ENCODE data around the gene FGD3. TPM values are rescaled to one million over a fixed set of nuclear protein-coding genes. Genes with fewer than 3 reads are reported as not detected.

Gene FGD3
- total RNA-seq, 1 experiment from 2014 or later = 9.0 TPM

DNA sequence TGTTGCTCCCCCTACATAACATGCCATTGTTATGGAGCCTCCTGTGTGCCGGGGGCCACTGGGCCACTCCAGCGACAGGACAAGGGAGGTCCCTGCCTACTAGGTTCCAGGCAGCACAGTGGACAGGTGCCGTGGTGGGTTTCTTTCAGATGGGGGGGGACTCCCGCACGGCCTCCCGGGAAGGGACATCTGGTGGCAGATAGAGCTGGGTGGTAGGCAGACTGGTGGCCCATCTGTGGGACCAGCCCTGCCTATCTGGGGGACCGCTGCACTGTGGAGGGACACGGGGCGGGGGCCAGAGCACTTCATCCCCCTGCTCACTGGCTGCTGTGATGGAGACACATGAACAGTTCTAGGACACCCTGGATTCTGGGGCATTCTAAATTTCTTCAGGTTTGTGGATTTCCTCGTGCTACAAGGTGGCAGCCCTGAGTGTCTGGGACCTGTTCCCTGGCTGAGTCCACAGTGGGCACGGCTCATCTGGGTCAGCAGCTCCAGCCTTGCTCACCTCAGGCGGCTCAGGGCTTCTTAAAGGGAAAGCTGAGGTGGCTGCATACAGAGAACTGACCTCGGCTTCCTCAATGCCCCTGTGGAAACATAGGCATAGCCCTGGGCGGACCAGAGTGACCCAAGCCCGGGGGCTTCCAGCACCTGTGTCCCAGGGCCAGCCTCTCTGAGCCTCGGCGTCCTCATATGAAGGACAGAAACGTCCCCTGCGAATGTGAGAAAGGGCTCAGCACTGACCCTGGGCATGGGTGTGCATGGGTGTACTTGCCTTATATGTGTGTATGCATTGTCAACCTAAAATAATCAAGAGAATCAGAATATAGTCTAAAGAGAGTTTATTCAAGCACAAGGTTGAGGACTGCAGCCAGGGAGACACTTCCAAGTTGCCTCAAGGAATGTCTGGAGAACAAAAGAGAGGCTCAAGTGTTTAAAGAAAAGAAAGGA lies 22.5 kb downstream of the FGD3 start:
- H3K79me2 ChIP-seq (ENCODE audit: low read length) = peaks cover 76% of the 10 kb centered on the region
- peaks cover 12% of the 10 kb centered on the region for H3K4me1 ChIP-seq (ENCODE audit: low read length)
- no peak overlapping the region for H2AFZ ChIP-seq (ENCODE audit: low read length)
- H3K9ac ChIP-seq (ENCODE audit: low read length) = no peak overlapping the region
- no peak for DNase-seq
- H3K9me3 ChIP-seq (ENCODE audit: low read length) = no peaks in the 10 kb centered on the region
- no peaks in the 10 kb centered on the region for H3K9me2 ChIP-seq (replicated peaks; ENCODE audit: insufficient read depth, low read length)
- H3K4me3 ChIP-seq (ENCODE audit: low read length) = no peak overlapping the region
- no peak overlapping the region for H3K27ac ChIP-seq (ENCODE audit: low read length)
- H3K27me3 ChIP-seq (ENCODE audit: low read length) = no peaks in the 10 kb centered on the region
- no peaks in the 10 kb centered on the region for H3K36me3 ChIP-seq (ENCODE audit: insufficient read depth, low read length)
- H3K4me2 ChIP-seq (ENCODE audit: low read depth, low read length, poor library complexity, severe bottlenecking) = no peak overlapping the region
- H4K20me1 ChIP-seq (ENCODE audit: insufficient read depth, low read depth, low read length) = no peaks in the 10 kb centered on the region

- peaks cover 5% of the 10 kb centered on the region for H3K4me1 ChIP-seq (ENCODE audit: low read length)
- no peaks in the 10 kb centered on the region for H4K20me1 ChIP-seq (ENCODE audit: insufficient read depth, low read depth, low read length)
- H3K79me2 ChIP-seq (ENCODE audit: low read length) = peaks cover 69% of the 10 kb centered on the region
- no peak overlapping the region for H3K9ac ChIP-seq (ENCODE audit: low read length)
- no peaks in the 10 kb centered on the region for H3K27me3 ChIP-seq (ENCODE audit: low read length)
- H3K9me2 ChIP-seq (replicated peaks; ENCODE audit: insufficient read depth, low read length) = no peaks in the 10 kb centered on the region
- no peak for DNase-seq
- H3K36me3 ChIP-seq (ENCODE audit: insufficient read depth, low read length) = no peaks in the 10 kb centered on the region
- no peak overlapping the region for H3K4me2 ChIP-seq (ENCODE audit: low read depth, low read length, poor library complexity, severe bottlenecking)
- no peak overlapping the region for H3K27ac ChIP-seq (ENCODE audit: low read length)
- no peaks in the 10 kb centered on the region for H3K9me3 ChIP-seq (ENCODE audit: low read length)
- H3K4me3 ChIP-seq (ENCODE audit: low read length) = no peak overlapping the region
- H2AFZ ChIP-seq (ENCODE audit: low read length) = no peak overlapping the region
Observed at GRCh38 chr9:92970467-92970923, 23.2 kb downstream of the FGD3 start.

DNA sequence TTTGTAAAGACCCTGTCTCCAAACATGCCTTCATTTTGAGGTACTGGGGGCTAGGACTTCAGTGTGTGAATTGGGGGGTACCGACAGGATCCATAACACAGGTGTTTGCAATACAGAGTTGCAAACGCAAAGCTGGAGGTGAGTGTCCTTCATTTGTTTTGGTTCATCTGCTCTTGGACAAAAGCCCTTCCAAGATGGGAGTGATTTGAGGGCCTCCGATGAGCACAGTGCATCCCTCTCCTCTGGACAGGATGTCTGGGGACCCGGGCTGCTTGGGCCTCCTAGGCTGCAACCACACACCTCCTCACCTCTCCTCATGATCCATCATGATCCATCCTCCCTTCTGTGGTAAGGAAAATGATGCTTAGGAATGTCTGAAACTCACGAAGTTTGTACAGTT lies 23.8 kb downstream of the FGD3 start:
- no peak overlapping the region for H3K27ac ChIP-seq (ENCODE audit: low read length)
- no peaks in the 10 kb centered on the region for H3K9me3 ChIP-seq (ENCODE audit: low read length)
- no peak overlapping the region for H3K4me2 ChIP-seq (ENCODE audit: low read depth, low read length, poor library complexity, severe bottlenecking)
- H3K36me3 ChIP-seq (ENCODE audit: insufficient read depth, low read length) = no peaks in the 10 kb centered on the region
- no peak overlapping the region for H3K9ac ChIP-seq (ENCODE audit: low read length)
- peaks cover 63% of the 10 kb centered on the region for H3K79me2 ChIP-seq (ENCODE audit: low read length)
- no peaks in the 10 kb centered on the region for H3K9me2 ChIP-seq (replicated peaks; ENCODE audit: insufficient read depth, low read length)
- H2AFZ ChIP-seq (ENCODE audit: low read length) = no peak overlapping the region
- H4K20me1 ChIP-seq (ENCODE audit: insufficient read depth, low read depth, low read length) = no peaks in the 10 kb centered on the region
- H3K4me3 ChIP-seq (ENCODE audit: low read length) = no peak overlapping the region
- no peak for DNase-seq
- no peaks in the 10 kb centered on the region for H3K4me1 ChIP-seq (ENCODE audit: low read length)
- H3K27me3 ChIP-seq (ENCODE audit: low read length) = no peaks in the 10 kb centered on the region

DNA sequence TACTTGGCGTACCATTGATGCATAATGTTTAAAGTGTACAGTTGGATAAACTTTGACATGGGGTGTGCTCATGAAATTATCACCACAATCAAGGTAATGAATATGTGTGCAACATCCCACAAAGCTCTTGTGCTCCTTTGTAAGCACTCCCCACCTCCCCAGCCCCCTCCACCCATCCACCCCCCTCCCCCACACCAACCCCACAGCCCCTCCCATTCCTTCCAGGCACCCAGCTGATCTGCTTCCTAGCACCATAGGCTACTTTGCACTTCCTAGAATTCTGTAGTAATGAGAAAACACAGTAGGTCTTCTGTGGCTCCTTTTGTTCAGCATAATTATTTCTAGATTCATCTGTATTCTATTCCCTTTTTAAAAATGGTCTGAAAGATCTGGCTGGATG lies 24.5 kb downstream of the FGD3 start:
- no peaks in the 10 kb centered on the region for H3K36me3 ChIP-seq (ENCODE audit: insufficient read depth, low read length)
- no peak overlapping the region for H3K4me3 ChIP-seq (ENCODE audit: low read length)
- H3K27ac ChIP-seq (ENCODE audit: low read length) = no peak overlapping the region
- no peaks in the 10 kb centered on the region for H3K9me3 ChIP-seq (ENCODE audit: low read length)
- H2AFZ ChIP-seq (ENCODE audit: low read length) = no peak overlapping the region
- H4K20me1 ChIP-seq (ENCODE audit: insufficient read depth, low read depth, low read length) = no peaks in the 10 kb centered on the region
- no peak for DNase-seq
- H3K27me3 ChIP-seq (ENCODE audit: low read length) = no peaks in the 10 kb centered on the region
- no peaks in the 10 kb centered on the region for H3K4me1 ChIP-seq (ENCODE audit: low read length)
- no peak overlapping the region for H3K4me2 ChIP-seq (ENCODE audit: low read depth, low read length, poor library complexity, severe bottlenecking)
- H3K9ac ChIP-seq (ENCODE audit: low read length) = no peak overlapping the region
- H3K9me2 ChIP-seq (replicated peaks; ENCODE audit: insufficient read depth, low read length) = no peaks in the 10 kb centered on the region
- H3K79me2 ChIP-seq (ENCODE audit: low read length) = peaks cover 58% of the 10 kb centered on the region

- peaks cover 45% of the 10 kb centered on the region for H3K79me2 ChIP-seq (ENCODE audit: low read length)
Observed at GRCh38 chr9:92973700-92974099, 26.4 kb downstream of the FGD3 start.

GRCh38 chr9:92974161-92974661 lies 26.9 kb downstream of the FGD3 start:
- Histone ChIP-seq H3K4me3 (ENCODE audit: low read length) (no peak overlapping the region), H3K27ac (ENCODE audit: low read length) (no peak overlapping the region), H4K20me1 (ENCODE audit: insufficient read depth, low read depth, low read length) (no peaks in the 10 kb centered on the region), H3K9me2 (replicated peaks; ENCODE audit: insufficient read depth, low read length) (no peaks in the 10 kb centered on the region), H3K4me1 (ENCODE audit: low read length) (no peaks in the 10 kb centered on the region), H3K9me3 (ENCODE audit: low read length) (no peaks in the 10 kb centered on the region), H3K36me3 (ENCODE audit: insufficient read depth, low read length) (no peaks in the 10 kb centered on the region), H3K27me3 (ENCODE audit: low read length) (no peaks in the 10 kb centered on the region), H3K4me2 (ENCODE audit: low read depth, low read length, poor library complexity, severe bottlenecking) (no peak overlapping the region), H3K9ac (ENCODE audit: low read length) (no peak overlapping the region), H2AFZ (ENCODE audit: low read length) (no peak overlapping the region), H3K79me2 (ENCODE audit: low read length) (peaks cover 40% of the 10 kb centered on the region)
- DNase-seq = no peak

More at GRCh38 chr9:92973700-92974099, 26.4 kb downstream of the FGD3 start:
- H3K9me3 ChIP-seq (ENCODE audit: low read length) = no peaks in the 10 kb centered on the region
- H2AFZ ChIP-seq (ENCODE audit: low read length) = no peak overlapping the region
- no peak overlapping the region for H3K4me2 ChIP-seq (ENCODE audit: low read depth, low read length, poor library complexity, severe bottlenecking)
- no peaks in the 10 kb centered on the region for H4K20me1 ChIP-seq (ENCODE audit: insufficient read depth, low read depth, low read length)
- no peak for DNase-seq
- no peak overlapping the region for H3K4me3 ChIP-seq (ENCODE audit: low read length)
- H3K36me3 ChIP-seq (ENCODE audit: insufficient read depth, low read length) = no peaks in the 10 kb centered on the region
- H3K27me3 ChIP-seq (ENCODE audit: low read length) = no peaks in the 10 kb centered on the region
- no peaks in the 10 kb centered on the region for H3K4me1 ChIP-seq (ENCODE audit: low read length)
- no peak overlapping the region for H3K27ac ChIP-seq (ENCODE audit: low read length)
- no peak overlapping the region for H3K9ac ChIP-seq (ENCODE audit: low read length)
- H3K9me2 ChIP-seq (replicated peaks; ENCODE audit: insufficient read depth, low read length) = no peaks in the 10 kb centered on the region

DNA sequence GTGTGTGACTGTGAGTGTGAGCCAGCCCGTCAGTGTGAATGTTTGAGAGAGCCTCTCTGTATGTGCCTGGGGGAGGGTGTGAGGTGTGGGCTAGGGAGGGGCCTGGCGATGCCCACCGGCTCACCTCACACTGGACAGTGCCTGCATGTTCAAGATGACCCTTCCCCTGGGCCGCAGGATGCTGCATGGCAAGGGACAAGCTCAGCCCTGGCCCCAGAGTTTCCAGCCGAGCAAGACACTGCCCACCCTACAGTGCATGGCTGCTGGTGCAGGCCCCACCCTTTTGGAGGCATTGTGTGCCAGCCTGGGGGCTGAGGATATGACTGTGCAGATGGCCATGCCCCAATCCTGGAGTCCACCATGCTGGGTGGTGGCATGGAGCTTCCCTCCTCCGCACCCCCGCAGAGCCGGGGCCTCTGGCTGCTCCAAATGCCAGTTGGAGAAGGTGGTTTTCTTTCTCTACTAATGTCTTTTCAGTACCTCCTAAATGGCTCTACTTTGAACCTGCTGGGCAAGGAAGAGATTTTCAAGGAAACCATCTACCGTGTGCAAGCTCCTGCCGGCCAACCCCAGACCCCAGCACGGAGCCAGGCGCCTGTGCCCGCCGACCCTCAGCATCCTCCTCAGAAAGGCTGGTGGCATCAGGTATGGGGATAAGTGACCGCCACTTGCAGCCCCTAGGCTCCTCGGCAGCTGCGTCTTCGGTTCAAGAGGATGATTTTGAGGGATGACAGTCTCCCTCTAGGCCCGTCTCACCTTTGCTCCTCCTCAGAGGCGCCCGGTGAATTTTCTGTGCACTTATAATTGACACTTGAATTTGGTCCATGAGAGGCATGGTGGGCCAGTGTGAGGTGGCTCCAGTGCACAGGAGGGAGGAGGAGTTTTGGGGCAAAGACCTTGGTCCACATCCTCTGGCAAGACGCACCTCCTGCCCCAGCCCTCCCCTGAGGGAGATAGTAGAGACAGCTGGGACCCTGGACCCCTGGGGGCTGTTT lies 27.7 kb downstream of the FGD3 start:
- Histone ChIP-seq H3K9me2 (replicated peaks; ENCODE audit: insufficient read depth, low read length) (no peaks in the 10 kb centered on the region), H4K20me1 (ENCODE audit: insufficient read depth, low read depth, low read length) (no peaks in the 10 kb centered on the region), H3K4me1 (ENCODE audit: low read length) (no peaks in the 10 kb centered on the region), H3K36me3 (ENCODE audit: insufficient read depth, low read length) (no peaks in the 10 kb centered on the region), H3K9ac (ENCODE audit: low read length) (no peak overlapping the region), H3K27ac (ENCODE audit: low read length) (no peak overlapping the region), H2AFZ (ENCODE audit: low read length) (no peak overlapping the region), H3K9me3 (ENCODE audit: low read length) (no peaks in the 10 kb centered on the region), H3K27me3 (ENCODE audit: low read length) (no peaks in the 10 kb centered on the region), H3K4me3 (ENCODE audit: low read length) (no peak overlapping the region), H3K79me2 (ENCODE audit: low read length) (peaks cover 38% of the 10 kb centered on the region), H3K4me2 (ENCODE audit: low read depth, low read length, poor library complexity, severe bottlenecking) (no peak overlapping the region)
- DNase-seq = no peak

- H3K36me3 ChIP-seq (ENCODE audit: insufficient read depth, low read length) = 0 out of 2 replicates have a peak, but pooled peaks cover 1% of the 10 kb centered on the region
- no peak overlapping the region for H2AFZ ChIP-seq (ENCODE audit: low read length)
- H3K9me3 ChIP-seq (ENCODE audit: low read length) = no peaks in the 10 kb centered on the region
- no peak overlapping the region for H3K4me2 ChIP-seq (ENCODE audit: low read depth, low read length, poor library complexity, severe bottlenecking)
- no peaks in the 10 kb centered on the region for H4K20me1 ChIP-seq (ENCODE audit: insufficient read depth, low read depth, low read length)
- no peaks in the 10 kb centered on the region for H3K27me3 ChIP-seq (ENCODE audit: low read length)
- peaks cover 31% of the 10 kb centered on the region for H3K79me2 ChIP-seq (ENCODE audit: low read length)
- H3K4me3 ChIP-seq (ENCODE audit: low read length) = no peak overlapping the region
- no peak overlapping the region for H3K27ac ChIP-seq (ENCODE audit: low read length)
- no peaks in the 10 kb centered on the region for H3K9me2 ChIP-seq (replicated peaks; ENCODE audit: insufficient read depth, low read length)
- no peak for DNase-seq
- H3K4me1 ChIP-seq (ENCODE audit: low read length) = no peaks in the 10 kb centered on the region
- no peak overlapping the region for H3K9ac ChIP-seq (ENCODE audit: low read length)
Observed at GRCh38 chr9:92976431-92976830, 29.1 kb downstream of the FGD3 start.

Measured in Karpas-422 (cell line).